HepG2 (cell line): Measurements from ENCODE around the gene MRPL20. TPM values are rescaled to one million over a fixed set of nuclear protein-coding genes. Genes with fewer than 3 reads are reported as not detected.

Source experiments
- ARID3A ChIP-seq: IDR thresholded peaks from 2 replicates; pipeline ENCODE4 v1.6.1; 2012; ENCODE audit warnings: low read depth, low read length, improper control_type of control experiment
- ATF7-NPFF ChIP-seq: sonication (generic); formaldehyde crosslinking; IDR thresholded peaks from 2 replicates; pipeline ENCODE4 v1.8.1; 2023; ENCODE audit warnings: mild to moderate bottlenecking, low read depth, missing genetic modification reagents, moderate library complexity
- DNMT3B ChIP-seq: conservative IDR thresholded peaks from 2 replicates; pipeline ENCODE4 v1.6.1; 2016; ENCODE audit warnings: missing biosample characterization, control low read depth
- ETS1 ChIP-seq: sonication (generic); formaldehyde crosslinking; IDR thresholded peaks from 2 replicates; pipeline ENCODE4 v1.4.0; 2020; ENCODE audit warnings: missing genetic modification reagents
- HNRNPL ChIP-seq: fragments of 200-400 bp; formaldehyde crosslinking; IDR thresholded peaks from 2 replicates; pipeline ENCODE4 v1.6.1; 2017; ENCODE audit warnings: mild to moderate bottlenecking, low read depth, low read length
- MLLT10 ChIP-seq: sonication (generic); formaldehyde crosslinking; IDR thresholded peaks from 2 replicates; pipeline ENCODE4 v1.4.0; 2020; ENCODE audit warnings: missing genetic modification reagents
- NCOA1 ChIP-seq: sonication (generic); formaldehyde crosslinking; IDR thresholded peaks from 2 replicates; pipeline ENCODE4 v1.9.0; 2021; ENCODE audit warnings: missing genetic modification reagents
- NFATC3 ChIP-seq: sonication (generic); formaldehyde crosslinking; IDR thresholded peaks from 2 replicates; pipeline ENCODE4 v1.5.1; 2020; ENCODE audit warnings: mild to moderate bottlenecking, missing genetic modification reagents
- NFKBIZ ChIP-seq: IDR thresholded peaks from 2 replicates; pipeline ENCODE4 v1.6.1; 2018; ENCODE audit warnings: missing genetic modification reagents, missing compliant biosample characterization
- PHF8 ChIP-seq: sonication (generic); formaldehyde crosslinking; IDR thresholded peaks from 2 replicates; pipeline ENCODE4 v1.5.0; 2020; ENCODE audit warnings: missing genetic modification reagents
- RAD21 ChIP-seq: fragments of 450-650 bp; formaldehyde crosslinking; IDR thresholded peaks from 2 replicates; pipeline ENCODE4 v1.5.0; 2020; ENCODE audit warnings: mild to moderate bottlenecking
- REL ChIP-seq: sonication (generic); formaldehyde crosslinking; conservative IDR thresholded peaks from 2 replicates; pipeline ENCODE4 v1.8.0; 2022; ENCODE audit warnings: mild to moderate bottlenecking, missing genetic modification reagents, moderate library complexity
- RFX5 ChIP-seq: IDR thresholded peaks from 2 replicates; pipeline ENCODE4 v1.6.1; 2011; ENCODE audit warnings: low read depth, low read length, improper control_type of control experiment
- SP5 ChIP-seq: IDR thresholded peaks from 2 replicates; pipeline ENCODE4 v1.6.1; 2016; ENCODE audit warnings: low read depth, borderline replicate concordance
- ZBTB7A ChIP-seq: sonication (generic); formaldehyde crosslinking; IDR thresholded peaks from 2 replicates; pipeline ENCODE4 v1.8.0; 2022; ENCODE audit warnings: mild to moderate bottlenecking, missing genetic modification reagents
- ZBTB7B ChIP-seq: sonication (generic); formaldehyde crosslinking; IDR thresholded peaks from 2 replicates; pipeline ENCODE4 v1.4.0; 2020; ENCODE audit warnings: missing genetic modification reagents
- ZFYVE20 ChIP-seq: sonication (generic); formaldehyde crosslinking; IDR thresholded peaks from 2 replicates; pipeline ENCODE4 v1.8.0; 2023; ENCODE audit warnings: low read depth, mild to moderate bottlenecking, moderate library complexity, missing genetic modification reagents, borderline replicate concordance
- ZIK1 ChIP-seq: sonication (generic); formaldehyde crosslinking; IDR thresholded peaks from 2 replicates; pipeline ENCODE4 v1.5.0; 2020; ENCODE audit warnings: mild to moderate bottlenecking, low read depth, missing genetic modification reagents, borderline replicate concordance
- ZMAT5 ChIP-seq: sonication (generic); formaldehyde crosslinking; IDR thresholded peaks from 2 replicates; pipeline ENCODE4 v1.5.0; 2020; ENCODE audit warnings: mild to moderate bottlenecking, low read depth, missing genetic modification reagents, borderline replicate concordance
- ZMYM4 ChIP-seq: sonication (generic); formaldehyde crosslinking; IDR thresholded peaks from 2 replicates; pipeline ENCODE4 v1.8.1; 2023; ENCODE audit warnings: mild to moderate bottlenecking, missing genetic modification reagents
- ZNF20 ChIP-seq: sonication (generic); formaldehyde crosslinking; IDR thresholded peaks from 2 replicates; pipeline ENCODE4 v1.4.0; 2020; ENCODE audit warnings: mild to moderate bottlenecking, moderate library complexity, missing genetic modification reagents
- ZNF432 ChIP-seq: sonication (generic); formaldehyde crosslinking; IDR thresholded peaks from 2 replicates; pipeline ENCODE4 v1.5.0; 2020; ENCODE audit warnings: missing genetic modification reagents, mild to moderate bottlenecking, borderline replicate concordance
- ZNF572 ChIP-seq: sonication (generic); formaldehyde crosslinking; IDR thresholded peaks from 2 replicates; pipeline ENCODE4 v1.5.1; 2020; ENCODE audit warnings: mild to moderate bottlenecking, missing genetic modification reagents
- ZSCAN12 ChIP-seq: sonication (generic); formaldehyde crosslinking; IDR thresholded peaks from 2 replicates; pipeline ENCODE4 v1.9.0; 2021; ENCODE audit warnings: mild to moderate bottlenecking, missing genetic modification reagents
- ZSCAN30 ChIP-seq: sonication (generic); formaldehyde crosslinking; IDR thresholded peaks from 2 replicates; pipeline ENCODE4 v1.5.0; 2020; ENCODE audit warnings: mild to moderate bottlenecking, missing genetic modification reagents
- ZSCAN9 ChIP-seq: IDR thresholded peaks from 2 replicates; pipeline ENCODE4 v1.6.1; 2016; ENCODE audit warnings: borderline replicate concordance
- polyA plus RNA-seq, 8 experiments: library from polyadenylated mRNA; depleted of rRNA in 3 of 8; stranded (reverse) in 7 of 8; unstranded in 1 of 8; fragments of >200 nt; fragmentation: Illumina TruSeq in 4 of 8; extraction: Trizol in 4 of 8; gene quantifications; 2 replicates each; pipeline versions ENCODE4 v1.2.1 to v1.2.3, GENCODE V29; 2011 to 2016; ENCODE audit warnings: low read depth in 4 of 8, missing spikeins in 1 of 8, mixed read lengths in 1 of 8; ENCODE audit not compliant: insufficient read depth in 1 of 8
- total RNA-seq, 5 experiments: library from RNA; depleted of rRNA; stranded (reverse); fragments of >200 nt; fragmentation: Illumina TruSeq; extraction: Trizol; gene quantifications; 2 replicates each; pipeline ENCODE4 v1.2.3, GENCODE V29; 2016; ENCODE audit warnings: low read depth in 1 of 5
- TF ChIP-seq, protein P1 (sequence below): sonication (generic); formaldehyde crosslinking; IDR thresholded peaks from 2 replicates; pipeline ENCODE4 v1.8.0; 2022; ENCODE audit warnings: mild to moderate bottlenecking, missing genetic modification reagents; ENCODE audit not compliant: insufficient replicate concordance

The MRPL20 gene
- total and polyA plus RNA-seq, 2 of the 13 experiments (the other 11 are each of a cell fraction or from before 2014, with no cell fraction given) = 59.2 to 127 TPM

- TF ChIP-seq, protein P1, sequence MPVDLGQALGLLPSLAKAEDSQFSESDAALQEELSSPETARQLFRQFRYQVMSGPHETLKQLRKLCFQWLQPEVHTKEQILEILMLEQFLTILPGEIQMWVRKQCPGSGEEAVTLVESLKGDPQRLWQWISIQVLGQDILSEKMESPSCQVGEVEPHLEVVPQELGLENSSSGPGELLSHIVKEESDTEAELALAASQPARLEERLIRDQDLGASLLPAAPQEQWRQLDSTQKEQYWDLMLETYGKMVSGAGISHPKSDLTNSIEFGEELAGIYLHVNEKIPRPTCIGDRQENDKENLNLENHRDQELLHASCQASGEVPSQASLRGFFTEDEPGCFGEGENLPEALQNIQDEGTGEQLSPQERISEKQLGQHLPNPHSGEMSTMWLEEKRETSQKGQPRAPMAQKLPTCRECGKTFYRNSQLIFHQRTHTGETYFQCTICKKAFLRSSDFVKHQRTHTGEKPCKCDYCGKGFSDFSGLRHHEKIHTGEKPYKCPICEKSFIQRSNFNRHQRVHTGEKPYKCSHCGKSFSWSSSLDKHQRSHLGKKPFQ (CRISPR knock-in tag) = peak; percentile 14
- TF ChIP-seq RAD21 (0 out of 2 replicates have a peak, but pooled peaks have one; percentile 3), ZNF20 (CRISPR knock-in tag) (no peak), ZNF572 (0 out of 2 replicates have a peak, but pooled peaks have one; percentile 39), ZBTB7B (CRISPR knock-in tag) (no peak), REL (CRISPR knock-in tag) (no peak), ZFYVE20 (CRISPR knock-in tag) (0 out of 2 replicates have a peak, but pooled peaks have one; percentile 80), ZNF432 (peak; percentile 52; the same call in 1 of the 2 replicates), NFKBIZ (CRISPR knock-in tag) (no peak), ZMAT5 (CRISPR knock-in tag) (no peak), DNMT3B (CRISPR knock-in tag) (no peak), PHF8 (CRISPR knock-in tag) (0 out of 2 replicates have a peak, but pooled peaks have one; percentile 1), MLLT10 (CRISPR knock-in tag) (no peak), NCOA1 (CRISPR knock-in tag) (no peak), ZSCAN30 (CRISPR knock-in tag) (no peak), RFX5 (no peak), ZBTB7A (CRISPR knock-in tag) (no peak), ATF7-NPFF (CRISPR knock-in tag) (peak; percentile 73; the same call in 1 of the 2 replicates), ZSCAN12 (CRISPR knock-in tag) (no peak), HNRNPL (no peak), NFATC3 (CRISPR knock-in tag) (peak; percentile 70; the same call in 1 of the 2 replicates), ZSCAN9 (CRISPR knock-in tag) (no peak), SP5 (CRISPR knock-in tag) (no peak), ZMYM4 (no peak), ZIK1 (CRISPR knock-in tag) (no peak), ETS1 (CRISPR knock-in tag) (no peak), ARID3A (no peak)
Observed at GRCh38 chr1:1399872-1400575, 7.1 kb downstream of the MRPL20 start (continued).
